ENCODE measurements around the gene PPP1R13L.
A peak's percentile ranks its signal among the peaks of the same experiment; 100 is the strongest.

The PPP1R13L gene

DNA sequence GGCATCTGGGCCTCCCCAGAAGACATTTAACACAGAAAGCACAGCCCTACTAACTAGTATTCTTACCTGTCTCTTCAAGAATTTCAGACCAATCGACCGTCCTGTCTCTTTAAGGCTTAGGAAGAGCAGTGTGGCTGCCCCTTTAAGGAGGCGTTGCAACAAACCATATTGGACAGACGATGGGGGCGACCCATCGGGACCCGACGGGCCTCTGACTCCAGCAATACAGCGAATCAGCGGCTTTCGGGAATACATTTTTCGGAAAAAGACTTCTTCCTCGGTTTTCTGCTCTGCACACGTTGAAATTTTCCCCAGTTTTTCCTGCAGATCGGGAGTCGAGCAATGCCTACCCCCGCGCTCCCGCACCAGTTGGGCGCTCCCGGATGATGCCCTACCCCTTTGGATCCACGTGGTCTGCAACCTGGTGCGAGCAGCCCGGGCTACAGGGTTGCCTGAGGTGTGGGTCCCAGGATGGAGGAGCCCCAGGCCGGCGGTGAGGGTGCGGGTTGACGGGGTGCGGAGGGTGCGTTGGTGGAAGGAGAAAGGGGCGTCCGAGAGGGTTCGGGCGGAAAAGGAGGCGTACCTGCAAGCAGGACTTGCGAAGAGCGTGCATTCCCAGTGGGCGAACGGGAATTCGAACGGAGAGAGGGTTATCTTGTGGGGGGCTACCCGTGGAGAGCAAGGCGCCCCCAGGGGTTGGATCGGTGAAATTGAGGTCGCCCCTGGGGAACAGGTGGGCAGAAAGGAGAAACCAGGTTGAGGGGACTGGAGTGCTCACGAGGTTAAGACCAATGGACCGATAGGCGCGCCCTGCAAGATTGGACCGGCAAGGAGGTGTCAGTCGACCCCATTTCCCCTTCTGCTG lies 1.6 kb upstream of the PPP1R13L start, which contains the start of gene POLR1G:
TSS of gene POLR1G (plus strand) at position 419 of the 865 bp plus-strand sequence. CDS start at position 472, 53 bp downstream.
- DNase-seq (ENCODE audit: low read depth, low spot score): peak; percentile 88

DNA sequence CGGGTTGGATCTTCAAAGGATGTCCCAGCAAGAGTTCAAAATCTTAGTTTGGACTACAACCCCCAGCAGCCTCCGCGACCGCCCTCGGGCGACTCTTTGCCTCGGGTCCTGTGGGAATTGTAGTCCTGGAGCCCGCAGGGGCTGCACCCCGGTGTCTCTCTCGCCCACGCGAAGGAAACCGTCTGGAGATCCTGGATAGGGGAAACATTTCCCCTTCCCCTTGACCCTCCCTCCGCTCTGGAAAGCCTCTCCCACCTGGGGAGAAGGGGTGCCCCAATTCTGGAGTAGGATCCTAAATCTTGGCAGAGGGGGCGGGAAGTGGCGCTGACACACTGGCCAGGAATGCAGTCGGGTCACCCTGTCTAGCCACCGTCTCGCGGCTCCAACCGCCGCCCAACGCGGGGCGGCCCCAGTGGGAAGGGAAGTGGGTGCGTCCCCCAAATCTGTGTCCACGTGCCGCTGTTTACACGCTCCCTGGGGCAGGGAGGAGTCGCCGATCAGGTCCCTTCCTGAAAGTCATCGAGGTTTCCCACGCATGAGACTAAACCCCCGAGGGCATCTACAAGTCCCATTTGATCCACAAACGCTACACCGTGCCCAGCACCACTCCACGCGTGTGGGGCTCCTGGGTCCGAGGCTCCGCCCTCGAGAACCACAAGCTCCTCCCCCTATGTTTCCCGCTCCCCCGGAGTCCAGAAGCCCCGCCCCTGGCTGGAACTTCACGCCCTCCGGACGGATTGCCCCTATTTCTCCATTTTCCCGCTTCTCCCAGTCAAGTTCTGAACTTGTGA lies 761 bp upstream of the PPP1R13L start:
- DNase-seq (ENCODE audit: low read depth, low spot score): peak; percentile 92

- DNase-seq (ENCODE audit: low read depth, low spot score): peak; percentile 52
These were observed 900 bp downstream of the PPP1R13L start for GRCh38 chr19:45403781-45404556.

GRCh38 chr19:45403272-45403671 lies 1.6 kb downstream of the PPP1R13L start:
- no peak for DNase-seq (ENCODE audit: low read depth, low spot score)

DNA sequence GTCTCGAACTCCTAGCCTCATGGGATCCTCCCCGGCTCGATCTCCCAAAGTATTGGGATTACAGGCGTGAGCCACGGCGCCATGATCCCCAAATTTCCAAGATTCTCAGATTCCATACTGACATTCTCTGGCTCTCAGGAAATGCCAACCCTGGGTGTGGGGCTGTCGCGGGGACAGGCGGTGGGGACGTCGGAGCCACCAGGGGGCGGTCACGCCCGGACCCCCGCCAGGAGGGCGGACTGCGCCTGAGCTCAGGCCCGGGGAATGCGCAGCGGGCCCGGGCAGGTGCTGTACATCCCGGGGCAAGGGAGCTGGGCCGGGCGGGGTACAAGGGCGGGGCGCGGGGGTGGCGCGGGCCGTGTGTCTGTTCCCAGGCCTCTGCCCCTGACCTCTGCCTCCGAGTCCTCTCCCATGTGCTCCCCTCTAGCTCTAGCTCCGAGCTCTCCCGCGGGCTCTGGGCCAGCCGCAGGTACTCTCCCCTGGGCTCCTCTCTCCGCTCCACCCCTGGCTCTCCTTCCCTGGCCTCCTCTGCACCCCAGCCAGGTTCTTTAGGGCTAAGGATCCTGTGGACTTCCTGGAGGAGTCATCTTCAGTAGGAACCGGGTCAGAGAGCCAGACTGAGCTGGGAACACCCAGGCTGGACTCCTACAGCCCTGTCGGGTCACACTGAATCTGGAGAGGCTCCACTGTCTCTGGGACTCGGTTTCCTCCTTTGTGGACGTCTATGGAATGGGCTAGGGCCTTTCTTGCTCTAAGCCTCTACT lies 2.4 kb downstream of the PPP1R13L start:
- DNase-seq (ENCODE audit: low read depth, low spot score): peak; percentile 70

GRCh38 chr19:45401815-45402214 lies 3.1 kb downstream of the PPP1R13L start:
- DNase-seq (ENCODE audit: low read depth, low spot score): no peak

GRCh38 chr19:45400192-45400591 lies 4.7 kb downstream of the PPP1R13L start:
- DNase-seq (ENCODE audit: low read depth, low spot score): no peak

GRCh38 chr19:45395821-45396617 lies 8.8 kb downstream of the PPP1R13L start:
- DNase-seq (ENCODE audit: low read depth, low spot score): no peak

DNA sequence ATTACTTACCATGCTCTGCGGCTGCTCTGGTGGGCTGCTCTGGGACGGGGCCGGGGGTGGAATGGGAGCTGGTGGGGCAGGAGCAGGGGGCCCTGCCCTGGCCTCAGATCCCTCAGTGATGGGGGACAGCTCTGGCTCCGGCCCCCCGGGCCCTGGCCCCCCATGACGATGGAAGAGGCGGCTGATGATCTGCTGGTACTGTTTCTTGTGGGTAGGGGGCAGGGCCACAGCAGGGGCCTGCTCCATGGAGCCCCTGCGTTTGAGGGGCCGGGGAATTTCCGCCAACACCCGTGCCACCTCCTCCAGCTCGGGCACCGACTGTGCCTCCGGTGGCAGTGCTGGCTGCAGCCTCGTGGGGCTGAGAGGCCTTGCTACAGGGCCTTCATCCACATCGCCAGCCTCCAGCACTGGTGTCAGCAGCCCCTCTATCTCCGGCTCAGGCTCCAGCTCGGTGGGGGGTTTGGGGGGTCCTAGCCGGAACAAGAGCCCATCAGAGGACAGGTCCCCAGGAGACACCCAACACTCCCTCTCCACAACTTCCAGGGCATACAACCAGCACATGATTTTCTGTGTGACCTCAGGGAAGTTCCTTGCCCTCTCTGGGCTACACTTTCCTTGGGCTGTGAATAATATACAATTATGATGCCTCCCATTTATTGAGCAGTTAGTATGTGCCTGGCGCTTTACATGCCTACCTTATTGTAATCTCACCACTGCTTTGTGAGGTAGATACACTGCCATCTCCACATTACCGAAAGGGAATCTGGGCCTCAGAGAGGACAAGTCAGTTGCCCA lies 12.8 kb downstream of the PPP1R13L start:
- DNase-seq (ENCODE audit: low read depth, low spot score): no peak

- no peak for DNase-seq (ENCODE audit: low read depth, low spot score)
These were observed 13.5 kb downstream of the PPP1R13L start for GRCh38 chr19:45391346-45391745.

- DNase-seq (ENCODE audit: low read depth, low spot score): no peak
These were observed 19.3 kb downstream of the PPP1R13L start for GRCh38 chr19:45385392-45386221.

DNA sequence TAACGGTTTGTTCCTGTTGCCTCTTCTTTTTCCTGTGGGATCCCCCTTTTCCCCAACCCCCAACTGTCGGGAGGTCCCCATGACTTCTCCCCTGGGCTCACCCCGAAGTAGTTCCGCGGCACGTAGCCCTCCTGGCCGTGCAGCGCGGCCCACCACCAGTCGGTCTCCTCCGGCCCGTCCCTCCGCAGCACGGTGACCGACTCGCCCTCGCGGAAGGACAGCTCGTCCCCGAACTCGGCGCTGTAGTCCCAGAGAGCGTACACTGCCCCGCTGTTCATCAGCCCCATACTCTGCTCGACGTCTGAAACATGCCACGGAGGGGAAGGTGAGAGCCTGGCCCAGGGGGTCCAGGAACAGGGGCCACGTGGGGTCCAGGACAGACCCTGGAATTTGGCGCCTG lies 22.4 kb downstream of the PPP1R13L start:
- DNase-seq (ENCODE audit: low read depth, low spot score): no peak

DNA sequence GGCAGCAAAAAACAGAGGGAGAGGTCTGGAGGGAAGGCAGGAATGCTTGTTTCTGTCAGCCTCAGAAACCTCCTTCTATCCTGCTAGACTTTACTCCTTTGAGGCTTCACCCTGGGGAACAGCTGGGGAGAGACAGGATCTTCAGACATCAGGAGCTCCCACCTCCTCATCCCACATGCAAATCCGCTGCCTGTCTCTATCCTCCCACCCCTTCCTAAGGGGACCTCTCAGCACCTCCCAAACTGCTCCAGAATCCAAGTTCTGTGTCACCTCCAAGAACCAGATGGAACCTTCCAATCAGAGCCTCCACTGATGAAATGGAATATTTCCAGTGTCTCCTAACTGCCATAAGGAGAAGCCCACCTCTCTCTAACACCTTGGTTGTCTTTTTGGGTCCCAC lies 24.8 kb downstream of the PPP1R13L start:
- no peak for DNase-seq (ENCODE audit: low read depth, low spot score)

DNA sequence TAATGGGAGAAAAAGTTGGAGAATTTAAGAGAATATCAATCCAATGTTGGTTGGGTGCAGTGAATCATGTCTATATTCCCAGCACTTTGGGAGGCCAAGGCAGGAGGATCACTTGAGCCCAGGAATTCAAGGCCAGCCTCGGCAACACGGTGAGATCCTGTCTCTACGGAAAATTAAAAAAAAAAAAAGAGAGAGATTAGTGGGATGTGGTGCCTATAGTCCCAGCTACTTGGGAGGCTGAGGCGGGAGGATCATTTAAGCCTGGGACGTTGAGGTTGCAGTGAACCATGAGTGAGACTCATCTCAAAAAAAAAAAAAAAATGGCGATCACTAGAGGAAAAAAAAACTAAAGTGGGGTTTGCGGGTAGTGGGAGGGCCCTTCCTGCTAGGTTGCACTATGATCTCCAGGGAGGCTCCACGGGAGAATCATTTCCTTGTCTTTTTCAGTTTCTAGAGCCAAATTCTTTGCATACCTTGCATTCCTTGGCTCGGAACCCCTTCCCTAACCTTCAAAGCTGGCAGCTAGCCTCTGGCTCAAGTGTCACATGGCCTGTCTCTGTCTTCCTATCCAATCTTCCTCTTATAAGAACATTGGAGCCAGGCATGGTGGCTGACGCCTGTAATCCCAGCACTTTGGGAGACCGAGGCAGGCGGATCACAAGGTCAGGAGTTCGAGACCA lies 28.7 kb downstream of the PPP1R13L start:
- DNase-seq (ENCODE audit: low read depth, low spot score): peak; percentile 93

DNA sequence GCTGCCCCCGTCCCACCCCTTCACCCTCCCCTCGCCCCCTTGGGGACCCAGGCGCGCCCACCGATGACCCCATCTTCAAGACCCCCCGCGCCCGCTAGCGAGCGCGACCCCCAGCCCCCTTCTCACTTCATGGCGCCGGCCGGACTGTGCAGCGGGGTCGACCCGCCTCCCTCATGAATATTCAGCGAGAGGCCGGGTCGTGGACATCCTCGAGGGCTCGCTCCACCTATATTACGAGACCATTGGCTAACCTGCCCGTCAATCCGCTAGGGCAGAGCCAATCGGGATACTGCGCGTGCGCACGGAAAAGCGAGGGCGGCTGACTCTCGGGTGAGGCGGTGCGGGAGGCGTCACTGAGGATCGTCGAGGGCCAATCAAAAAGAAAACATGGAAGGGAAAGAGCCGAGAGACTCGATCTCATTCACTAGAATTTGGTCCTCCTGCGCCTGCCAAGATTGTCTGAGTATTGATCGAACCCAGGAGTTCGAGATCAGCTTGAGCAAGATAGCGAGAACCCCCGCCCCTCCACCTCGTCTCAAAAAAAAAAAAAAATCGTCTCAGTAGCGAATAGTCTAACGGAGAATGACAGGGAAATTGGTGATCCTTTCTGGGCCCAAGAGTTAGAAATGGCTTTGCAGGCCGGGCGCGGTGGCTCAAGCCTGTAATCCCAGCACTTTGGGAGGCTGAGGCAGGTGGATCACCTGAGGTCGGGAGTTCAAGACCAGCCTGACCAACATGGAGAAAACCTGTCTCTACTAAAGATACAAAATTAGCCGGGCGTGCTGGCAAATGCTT lies 34.3 kb downstream of the PPP1R13L start, which contains the start of gene ERCC2:
TSS of gene ERCC2 (minus strand) at position 164 of the 795 bp plus-strand sequence. CDS start at position 131, 33 bp downstream.
- DNase-seq (ENCODE audit: low read depth, low spot score): peak; percentile 100

DNA sequence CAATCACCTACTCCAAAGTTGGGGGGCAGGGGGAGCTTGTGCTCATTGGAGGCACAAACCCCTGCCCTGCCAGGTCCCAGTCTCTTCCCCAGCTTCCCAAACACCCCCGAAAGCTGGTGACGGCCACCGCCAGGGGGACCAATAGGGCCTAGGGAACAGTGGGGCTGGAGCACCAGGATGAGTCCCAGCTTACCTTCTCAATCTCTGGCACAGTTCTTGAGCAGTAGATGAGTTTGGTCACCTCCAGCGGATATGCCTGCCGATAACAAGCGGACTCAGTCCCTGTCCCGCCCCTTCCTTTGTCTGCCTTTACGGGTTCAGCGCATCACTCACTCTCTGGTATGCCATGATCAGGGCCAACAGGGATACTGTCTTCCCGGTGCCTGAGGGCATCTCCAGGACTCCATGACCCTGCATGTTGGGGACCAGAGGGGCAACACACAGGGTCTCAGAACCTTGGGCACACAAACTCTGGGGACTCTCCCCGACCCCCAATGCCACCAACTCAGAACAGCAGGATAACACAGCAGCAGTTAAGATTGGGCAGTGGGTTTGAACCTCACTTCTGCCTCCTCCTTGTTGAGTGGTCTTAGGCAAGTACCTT lies 36.0 kb downstream of the PPP1R13L start:
- no peak for DNase-seq (ENCODE audit: low read depth, low spot score)

GRCh38 chr19:45368127-45368526 lies 36.7 kb downstream of the PPP1R13L start:
- DNase-seq (ENCODE audit: low read depth, low spot score): no peak
